Suppressor macrophage treated with lipopolysaccharide for 1 hour (primary cell): ENCODE results near the gene MT1X.

ENCODE experiments used
- DNase-seq, 3 donors: peaks; one replicate each; pipeline ENCODE4 v3.0.0-alpha.2; 2020 to 2022

MT1X gene

DNA sequence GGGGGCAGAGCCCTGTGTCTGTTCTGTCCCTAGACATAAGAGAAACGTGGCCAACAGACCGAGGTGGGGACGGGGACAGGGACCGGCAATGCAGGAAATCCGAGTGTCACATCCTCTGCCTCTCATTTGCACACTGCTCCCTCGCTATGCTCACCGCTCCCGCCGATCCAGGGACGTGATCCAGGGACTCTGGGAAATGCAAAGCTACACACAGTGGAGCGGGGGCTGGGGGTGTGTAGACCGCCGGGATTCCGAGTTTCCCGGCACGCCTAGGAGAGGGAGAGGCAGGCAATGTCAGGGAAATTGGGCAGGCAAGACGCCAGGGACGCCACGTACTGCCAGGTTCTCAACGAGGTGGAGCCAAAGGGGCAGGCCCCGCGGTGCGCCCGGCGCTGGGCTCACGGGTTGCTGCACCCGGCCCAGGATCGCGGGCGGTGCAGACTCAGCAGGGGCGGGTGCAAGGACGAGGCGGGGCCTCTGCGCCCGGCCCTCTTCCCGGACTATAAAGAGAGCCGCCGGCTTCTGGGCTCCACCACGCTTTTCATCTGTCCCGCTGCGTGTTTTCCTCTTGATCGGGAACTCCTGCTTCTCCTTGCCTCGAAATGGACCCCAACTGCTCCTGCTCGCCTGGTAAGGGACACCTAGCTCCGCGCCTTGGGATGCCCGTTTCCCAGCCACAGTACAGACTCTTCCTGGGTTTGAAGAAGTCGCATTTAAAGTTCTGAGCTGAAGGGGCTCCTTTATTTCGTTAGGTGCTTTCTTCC is at the start of gene MT1X:
TSS of gene MT1X (plus strand) at position 532 of the 764 bp plus-strand sequence. CDS start at position 603, 71 bp downstream.
- DNase-seq: peak; percentile 90 to 95 (median 95)

DNA sequence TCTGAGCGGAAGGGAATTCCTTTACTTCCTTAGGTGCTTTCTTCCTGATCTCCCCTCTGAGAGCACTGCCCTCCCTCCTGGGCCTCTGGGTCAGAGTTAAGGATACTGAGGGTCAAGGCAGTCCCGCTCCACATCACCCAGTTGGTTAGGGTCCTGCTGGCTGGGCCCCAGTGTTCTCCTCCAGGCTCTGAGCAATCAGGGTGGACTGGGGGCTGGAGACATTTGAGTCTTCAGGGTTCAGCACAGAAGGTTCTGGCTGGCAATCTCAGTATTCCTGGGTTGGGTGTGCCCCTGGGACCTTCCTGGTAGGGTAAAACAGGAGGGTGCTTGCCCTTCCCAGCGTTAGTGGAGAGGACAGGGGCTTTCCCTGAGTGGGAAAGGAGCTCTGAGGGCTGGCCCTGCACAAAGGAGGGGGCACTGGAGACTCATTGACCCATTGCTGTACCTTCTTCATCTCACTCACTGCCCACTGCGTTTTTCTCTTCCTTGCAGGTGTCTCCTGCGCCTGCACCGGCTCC is 49.4 kb upstream of the MT1X start:
- DNase-seq: no peak

DNA sequence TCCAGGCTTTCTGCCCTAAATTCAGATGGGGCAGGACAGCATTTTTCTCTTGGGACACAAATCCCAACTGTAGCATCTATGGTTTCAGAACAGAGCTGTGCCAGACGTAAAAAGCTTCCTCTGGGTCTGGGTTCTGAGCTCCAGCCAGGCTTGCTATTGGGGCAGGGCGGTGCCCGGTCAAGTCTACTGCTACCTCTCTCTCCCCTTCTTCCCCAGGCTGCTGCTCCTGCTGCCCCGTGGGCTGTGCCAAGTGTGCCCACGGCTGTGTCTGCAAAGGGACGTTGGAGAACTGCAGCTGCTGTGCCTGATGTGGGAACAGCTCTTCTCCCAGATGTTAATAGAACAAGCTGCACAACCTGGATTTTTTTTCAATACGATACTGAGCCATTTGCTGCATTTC is 48.7 kb upstream of the MT1X start:
- DNase-seq: no peak

DNA sequence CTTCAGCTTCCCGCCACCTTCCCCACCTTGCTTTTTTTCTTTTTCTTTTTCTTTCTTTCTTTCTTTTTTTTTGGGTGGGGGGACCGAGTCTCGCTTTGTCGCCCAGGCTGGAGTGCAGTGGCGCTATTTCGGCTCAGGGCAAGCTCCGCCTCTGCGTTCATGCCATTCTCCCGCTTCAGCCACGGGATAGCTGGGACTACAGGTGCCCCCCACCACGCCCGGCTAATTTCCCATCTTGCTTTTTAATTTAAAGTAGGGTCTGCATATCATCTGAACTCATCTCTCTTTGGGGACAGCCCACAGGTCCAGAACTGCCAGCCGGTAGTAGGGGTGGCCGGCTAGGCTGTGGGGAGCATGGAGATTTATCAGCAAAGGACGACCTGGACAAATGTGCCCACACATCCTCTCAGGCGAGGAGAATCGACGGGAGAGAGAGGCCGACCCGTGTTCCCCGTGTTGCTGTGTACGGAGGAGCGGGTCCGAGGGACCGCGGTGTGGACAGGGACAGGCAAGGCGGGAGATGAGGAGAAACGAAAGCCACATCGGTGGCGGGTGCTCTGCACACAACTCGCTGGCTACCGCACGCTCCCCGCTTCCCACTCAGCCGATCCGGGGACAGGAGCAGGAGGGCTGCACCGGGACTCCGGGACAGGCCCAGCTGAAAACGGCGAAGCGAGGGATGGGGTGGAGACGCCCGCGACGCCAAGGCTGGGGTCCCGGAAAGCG is 47.4 kb upstream of the MT1X start:
- no peak for DNase-seq

DNA sequence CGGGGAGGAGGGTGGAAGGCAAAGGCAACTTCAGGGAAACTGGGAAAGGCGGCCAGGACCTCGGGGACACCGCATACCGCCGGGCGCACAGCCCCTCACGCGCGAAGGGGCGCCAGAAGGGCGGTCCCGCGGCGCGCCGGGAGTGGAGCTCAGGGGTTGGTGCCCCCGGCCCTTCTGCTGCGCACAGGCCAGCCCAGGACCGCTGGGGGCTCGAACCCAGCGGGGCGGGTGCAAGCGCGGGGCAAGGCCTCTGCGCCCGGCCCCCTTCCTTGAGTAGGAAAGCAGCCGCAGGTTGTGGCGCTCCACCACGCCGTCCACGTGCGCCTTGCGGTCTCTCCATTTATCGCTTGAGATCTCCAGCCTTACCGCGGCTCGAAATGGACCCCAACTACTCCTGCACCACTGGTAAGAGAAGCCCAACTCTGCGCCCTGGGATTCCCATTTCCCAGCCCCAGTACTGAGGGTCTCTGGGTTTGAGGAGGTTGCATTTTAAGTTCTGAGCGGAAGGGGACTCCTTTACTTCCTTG is 46.8 kb upstream of the MT1X start:
- DNase-seq: no peak

DNA sequence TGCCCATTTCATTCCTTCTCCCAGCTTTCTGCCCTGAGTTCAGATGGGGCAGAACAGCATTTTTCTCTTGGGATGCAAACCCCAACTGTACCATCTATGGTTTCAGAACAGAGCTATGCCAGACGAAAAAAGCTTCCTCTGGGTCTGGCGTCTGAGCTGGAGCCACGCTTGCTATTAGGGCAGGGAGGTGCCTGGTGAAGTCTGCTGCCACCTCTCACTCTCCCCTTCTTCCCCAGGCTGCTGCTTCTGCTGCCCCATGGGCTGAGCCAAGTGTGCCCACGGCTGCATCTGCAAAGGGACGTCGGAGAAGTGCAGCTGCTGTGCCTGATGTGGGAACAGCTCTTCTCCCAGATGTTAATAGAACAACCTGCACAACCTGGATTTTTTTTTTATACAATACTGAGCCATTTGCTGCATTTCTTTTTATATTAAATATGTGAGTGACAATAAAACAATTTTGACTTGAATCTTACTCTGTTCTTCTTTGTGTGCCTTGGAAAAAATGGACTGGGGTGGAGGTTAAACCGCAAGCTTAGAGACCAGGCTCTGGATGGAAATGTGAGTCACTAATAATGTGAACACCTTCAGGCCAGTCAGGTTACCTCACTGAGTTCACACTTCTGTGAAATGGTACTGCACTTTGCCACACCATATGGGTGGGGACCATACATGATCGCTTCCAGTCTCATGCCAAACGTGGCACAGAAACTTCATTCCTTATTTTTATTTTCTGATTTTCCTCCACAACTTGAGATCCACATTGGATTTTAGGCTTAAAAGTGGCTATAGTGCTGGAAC is 45.5 kb upstream of the MT1X start:
- no peak for DNase-seq

DNA sequence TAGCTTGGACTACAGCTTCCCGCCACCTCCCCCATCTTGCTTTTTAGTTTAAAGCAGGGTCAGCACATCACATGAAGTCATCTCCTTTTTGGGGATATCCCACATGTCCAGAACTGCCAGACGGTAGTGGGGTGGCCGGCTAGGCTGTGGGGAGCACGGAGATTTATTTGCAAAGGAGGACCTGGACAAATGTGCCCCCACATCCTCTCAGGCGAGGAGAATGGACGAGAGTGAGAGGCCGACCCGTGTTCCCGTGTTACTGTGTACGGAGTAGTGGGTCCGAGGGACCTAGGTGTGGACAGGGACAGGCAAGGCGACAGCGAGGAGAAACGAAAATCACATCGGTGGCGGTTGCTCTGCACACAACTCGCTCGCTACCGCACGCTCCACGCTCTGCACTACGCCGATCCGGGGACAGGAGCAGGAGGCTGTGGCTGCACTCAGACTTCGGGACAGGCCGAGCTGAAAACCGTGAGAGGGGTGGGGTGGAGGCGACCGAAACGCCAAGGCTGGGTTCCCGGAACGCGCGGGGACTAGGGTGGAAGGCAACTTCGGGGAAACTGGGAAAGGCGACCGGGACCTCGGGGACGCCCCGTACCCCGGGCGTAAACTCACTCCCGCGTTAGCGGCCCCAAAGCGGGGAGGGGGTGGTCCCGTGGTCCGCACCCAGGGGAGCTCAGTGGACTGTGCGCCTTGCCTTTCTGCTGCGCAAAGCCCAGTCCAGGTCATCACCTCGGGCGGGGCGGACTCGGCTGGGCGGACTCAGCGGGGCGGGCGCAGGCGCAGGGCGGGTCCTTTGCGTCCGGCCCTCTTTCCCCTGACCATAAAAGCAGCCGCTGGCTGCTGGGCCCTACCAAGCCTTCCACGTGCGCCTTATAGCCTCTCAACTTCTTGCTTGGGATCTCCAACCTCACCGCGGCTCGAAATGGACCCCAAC is 44.2 kb upstream of the MT1X start, which contains the start of gene MT1A:
TSS of gene MT1A (plus strand) at position 853 of the 937 bp plus-strand sequence. CDS start at position 926, 73 bp downstream.
- peak; percentile 58 to 77 (median 66) for DNase-seq

DNA sequence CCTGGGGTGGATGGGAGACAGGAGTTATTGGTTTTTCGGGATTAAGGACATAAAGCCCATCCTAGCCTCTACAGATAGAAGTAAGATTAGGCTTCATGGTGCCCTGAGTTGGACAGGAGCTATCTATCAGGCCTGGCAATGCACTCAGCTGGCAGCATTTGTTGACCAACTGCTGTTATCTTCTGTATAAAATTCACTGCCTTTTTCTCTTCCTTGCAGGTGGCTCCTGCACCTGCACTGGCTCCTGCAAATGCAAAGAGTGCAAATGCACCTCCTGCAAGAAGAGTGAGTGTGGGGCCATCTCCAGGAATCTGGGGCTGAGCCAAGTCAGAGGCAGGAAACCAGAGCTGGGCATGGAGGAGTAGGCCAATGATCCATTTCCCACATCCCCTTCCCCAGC is 43.2 kb upstream of the MT1X start:
- no peak for DNase-seq

DNA sequence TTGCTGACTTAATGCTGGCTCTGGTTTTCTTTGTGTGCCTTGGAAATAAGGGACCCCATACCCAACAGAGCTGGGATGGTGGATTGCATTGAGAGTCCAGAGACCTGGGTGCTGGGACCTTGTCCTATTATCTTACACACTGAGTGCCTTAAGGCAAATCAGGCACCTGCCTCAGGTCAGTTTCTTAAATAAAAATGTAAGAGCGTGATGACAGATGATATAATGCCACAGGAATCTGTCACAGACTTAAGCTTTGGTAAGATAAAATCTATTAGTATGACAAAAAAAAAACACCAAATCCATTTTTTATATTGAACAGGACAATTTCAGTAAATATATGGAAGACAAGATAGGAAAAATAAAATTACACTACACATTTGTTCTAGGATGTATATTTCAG is 42.2 kb upstream of the MT1X start:
- DNase-seq: no peak

DNA sequence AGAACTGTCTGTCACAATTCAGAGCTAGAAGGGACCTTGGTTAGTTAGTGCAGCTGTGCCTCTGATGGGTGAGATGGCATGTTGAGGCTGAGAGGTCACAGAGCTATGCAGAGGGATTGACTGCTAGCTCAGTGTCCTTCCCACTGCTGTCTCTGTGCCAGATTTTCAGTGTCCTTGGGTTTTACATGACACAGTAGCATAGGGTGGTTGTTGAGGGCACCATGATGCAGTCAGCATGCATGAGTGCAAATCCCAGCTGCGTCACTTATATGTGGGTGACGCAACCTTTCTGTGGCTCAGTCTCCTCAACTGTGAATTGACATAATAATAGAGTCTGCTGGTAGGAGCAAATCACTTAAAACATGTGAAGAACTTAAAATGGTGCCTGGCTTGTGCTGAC is 41.1 kb upstream of the MT1X start:
- DNase-seq: peak in 1 of 3 donors; percentile 40

DNA sequence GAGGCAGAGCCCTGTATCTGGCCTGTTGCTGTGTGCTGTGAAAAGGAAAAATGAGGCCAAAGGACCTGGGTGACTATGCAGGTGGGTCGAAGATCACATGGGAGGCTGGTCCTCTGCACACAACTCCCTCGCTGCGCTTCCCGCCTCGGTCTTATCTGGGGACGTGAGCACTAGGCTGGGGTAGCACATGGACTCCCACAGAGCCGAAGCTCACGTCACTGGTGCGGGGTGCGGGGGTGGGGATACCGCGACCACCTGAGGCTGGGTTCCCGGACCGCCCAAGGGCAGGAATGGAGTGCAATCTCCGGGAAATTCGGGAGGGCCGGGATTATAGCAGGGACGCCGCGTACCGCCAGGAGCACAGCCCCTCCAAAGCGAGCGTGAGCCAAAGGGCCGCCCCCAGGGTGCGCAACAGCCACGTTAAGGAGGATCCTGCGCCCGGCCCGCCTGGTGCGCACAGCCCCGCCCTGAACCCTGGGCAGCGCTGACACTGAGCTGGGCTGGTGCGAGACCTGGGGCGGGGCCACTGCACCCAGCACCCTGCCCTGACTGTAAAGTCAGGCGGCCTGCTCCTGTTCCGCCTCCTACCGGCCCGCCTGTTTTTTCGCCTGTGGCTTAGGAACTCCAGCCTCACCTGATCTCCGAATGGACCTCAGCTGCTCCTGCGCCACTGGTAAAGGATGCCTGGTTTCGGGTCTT is 39.0 kb upstream of the MT1X start:
- peak; percentile 74 to 90 (median 77) for DNase-seq

DNA sequence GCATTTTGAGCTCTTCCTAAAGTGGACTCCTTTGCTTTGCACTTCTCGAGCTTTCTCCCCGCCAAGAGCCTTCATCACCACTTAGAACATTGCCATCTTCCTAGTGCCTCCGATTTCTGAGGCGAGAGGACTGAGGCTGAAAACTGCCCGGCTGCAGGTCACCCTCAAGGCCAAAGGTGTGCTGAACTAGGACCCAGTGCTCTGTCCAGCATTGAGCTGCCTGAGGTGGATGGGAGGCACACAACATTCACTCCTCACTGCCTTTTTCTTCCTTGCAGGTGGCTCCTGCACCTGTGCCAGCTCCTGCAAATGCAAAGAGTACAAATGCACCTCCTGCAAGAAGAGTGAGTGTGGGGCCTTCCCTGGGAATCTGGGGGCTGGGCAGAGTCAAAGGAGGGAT is 38.4 kb upstream of the MT1X start:
- DNase-seq: no peak

DNA sequence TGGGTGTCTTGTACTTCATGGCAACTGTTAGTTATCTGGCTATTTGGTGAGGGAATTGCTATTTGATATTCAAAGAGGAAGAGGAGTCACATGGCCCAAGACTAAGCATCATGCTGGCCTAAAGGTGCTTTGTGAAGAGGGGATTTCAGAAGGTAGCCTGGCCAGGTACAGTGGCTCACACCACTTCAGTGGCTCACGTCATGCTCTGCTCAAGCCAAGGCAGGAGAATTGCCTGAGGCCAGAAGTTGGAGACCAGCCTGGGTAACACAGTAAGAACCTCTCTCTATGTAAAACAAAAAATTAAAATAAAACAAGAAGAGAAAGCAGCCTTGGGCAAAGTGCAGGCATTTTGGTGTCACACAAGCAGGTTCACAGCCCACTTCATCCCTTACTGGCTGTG is 37.0 kb upstream of the MT1X start:
- no peak for DNase-seq

DNA sequence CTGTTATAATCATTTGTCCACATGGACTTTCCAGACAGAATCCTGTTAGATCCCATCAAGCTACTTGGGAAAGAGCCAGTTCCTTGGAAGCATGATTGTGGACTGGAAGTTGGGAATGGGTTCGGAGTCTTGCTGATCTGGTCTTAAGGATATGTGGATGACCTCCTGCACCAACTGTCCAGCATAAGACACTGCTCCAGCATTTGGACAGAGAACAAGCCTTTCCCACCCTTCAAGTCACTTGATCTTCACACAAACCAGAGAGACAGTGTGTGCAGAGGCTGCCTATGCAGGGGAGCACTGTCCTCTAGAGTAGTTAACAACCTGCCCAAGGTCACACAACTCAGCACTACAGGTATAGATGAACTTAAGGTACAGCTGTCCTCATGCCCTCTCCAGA is 36.4 kb upstream of the MT1X start:
- no peak for DNase-seq

DNA sequence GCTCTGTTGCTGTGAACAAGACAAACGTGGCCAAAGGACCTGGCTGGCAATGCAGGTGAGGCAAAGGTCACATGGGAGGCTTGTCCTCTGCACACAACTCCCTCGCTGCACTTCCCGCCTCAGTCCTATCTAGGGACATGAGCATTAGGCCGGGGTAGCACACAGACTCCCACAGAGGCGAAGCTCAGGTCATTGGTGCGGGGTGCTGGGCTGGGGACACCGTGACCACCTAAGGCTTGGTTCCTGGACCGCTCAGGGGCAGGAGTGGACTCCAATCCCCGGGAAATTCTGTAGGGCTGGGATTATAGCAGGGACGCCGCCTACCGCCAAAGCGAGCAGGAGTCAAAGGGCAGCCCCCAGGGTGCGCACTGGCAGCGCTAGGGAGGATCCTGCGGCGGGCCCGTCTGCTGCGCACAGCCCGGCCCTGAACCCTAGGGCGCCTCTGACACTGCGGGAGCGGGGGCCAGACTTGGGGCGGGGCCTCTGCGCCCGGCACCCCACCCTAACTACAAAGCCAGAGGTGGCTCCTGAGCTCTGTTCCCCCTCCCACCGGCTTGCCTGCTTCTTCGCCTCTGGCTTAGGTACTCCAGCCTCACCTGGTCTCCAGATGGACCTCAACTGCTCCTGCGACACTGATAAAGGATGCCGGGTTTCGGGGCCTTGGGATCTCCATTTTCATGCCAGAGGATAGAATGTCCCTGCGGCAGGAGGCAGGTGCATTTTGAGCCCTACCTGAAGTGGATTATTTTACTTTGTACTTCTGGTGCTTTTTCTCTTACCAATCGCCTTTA is 34.4 kb upstream of the MT1X start:
- no peak for DNase-seq

DNA sequence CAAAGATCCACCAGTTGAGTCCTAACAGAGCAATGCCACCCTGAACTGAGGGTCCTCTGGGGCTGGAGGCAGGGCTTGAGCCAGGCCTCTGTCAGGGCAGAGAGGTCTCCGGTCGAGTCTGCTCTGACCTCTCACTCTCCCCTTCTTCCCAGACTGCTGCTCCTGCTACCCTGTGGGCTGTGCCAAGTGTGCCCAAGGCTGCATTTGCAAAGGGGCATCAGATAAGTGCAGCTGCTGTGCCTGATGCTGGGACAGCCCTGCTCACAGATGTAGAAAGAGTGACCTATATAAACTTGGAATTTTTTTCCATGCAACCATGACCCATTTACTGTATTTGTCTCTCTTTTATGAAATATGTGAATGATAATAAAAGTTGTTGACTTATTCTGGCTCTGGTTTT is 33.0 kb upstream of the MT1X start:
- DNase-seq: no peak

DNA sequence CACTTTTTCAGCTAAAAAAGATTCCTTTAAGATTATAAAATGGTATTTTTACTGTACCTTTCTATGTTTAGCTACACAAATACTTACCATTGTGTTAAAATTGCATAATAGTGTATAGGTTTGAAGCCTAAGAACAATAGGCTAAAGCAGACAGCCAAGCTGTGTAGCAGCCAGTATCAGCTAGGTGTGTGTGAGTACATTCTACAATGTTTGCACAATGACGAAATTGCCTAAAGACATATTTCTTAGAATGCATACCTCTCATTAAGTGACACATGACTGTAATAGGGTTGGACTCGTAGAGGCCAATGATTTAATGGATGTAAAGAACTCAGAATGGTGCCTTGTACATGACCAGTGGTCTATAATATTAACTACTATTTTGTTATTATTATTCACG is 32.5 kb upstream of the MT1X start:
- DNase-seq: no peak

DNA sequence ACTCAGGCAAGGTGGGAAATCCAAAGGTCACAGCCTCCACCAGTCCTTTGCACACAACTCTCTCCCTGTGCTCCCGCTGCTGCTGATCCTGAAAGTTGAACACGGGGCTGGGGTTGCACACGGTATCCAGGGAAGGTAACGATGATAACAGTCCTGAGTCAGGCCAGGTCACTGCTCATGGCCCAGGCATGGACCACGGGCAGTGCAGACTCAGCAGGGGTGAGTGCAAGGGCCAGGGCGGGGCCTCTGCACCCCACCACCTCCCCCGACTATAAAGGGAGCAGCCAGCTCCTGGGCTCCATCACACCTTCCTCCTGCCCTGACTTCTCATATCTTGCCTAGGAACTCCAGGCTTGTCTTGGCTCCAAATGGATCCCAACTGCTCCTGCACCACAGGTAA is 30.7 kb upstream of the MT1X start, which contains the start of gene MT1B:
TSS of gene MT1B (plus strand) at position 301 of the 400 bp plus-strand sequence. CDS start at position 369, 68 bp downstream.
- DNase-seq: no peak

DNA sequence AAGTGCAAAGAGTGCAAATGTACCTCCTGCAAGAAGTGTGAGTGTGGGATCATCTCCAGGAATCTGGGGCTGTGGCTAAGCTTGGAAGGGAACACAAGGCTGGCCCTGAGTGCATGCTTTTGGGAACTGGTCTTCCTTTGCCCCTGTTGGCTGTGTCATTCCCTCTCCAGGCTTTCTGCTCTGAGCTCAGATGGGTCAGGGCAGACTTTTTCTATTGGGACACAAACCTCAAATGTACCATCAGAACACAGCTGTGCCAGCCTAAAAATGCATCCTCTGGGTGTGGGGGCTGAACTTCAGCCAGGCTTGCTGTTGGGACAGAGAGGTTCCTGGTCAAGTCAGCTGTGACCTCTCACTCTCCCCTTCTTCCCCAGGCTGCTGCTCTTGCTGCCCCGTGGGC is 29.7 kb upstream of the MT1X start:
- no peak for DNase-seq

DNA sequence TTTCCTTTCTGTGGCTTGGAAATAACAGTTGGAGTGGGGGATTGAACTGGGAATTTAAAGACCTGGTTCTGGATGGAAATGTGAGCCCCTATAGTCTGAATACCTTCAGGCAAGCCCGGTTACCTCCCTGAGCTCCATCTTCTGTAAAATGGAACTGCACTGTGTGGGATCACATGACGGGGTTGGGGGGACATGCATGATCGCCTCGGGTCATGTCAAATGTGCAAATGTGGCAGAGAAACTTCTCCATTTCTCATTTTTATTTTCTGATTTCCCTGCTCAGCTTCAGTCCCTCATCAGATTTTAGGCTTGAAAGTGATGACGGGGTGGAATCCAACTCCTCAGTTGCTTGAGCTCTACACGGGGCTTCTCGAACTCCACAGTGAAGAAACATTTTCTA is 29.1 kb upstream of the MT1X start:
- no peak for DNase-seq
